ENCODE results near the gene DNAH3. TPM values are rescaled to one million over a fixed set of nuclear protein-coding genes. Genes with fewer than 3 reads are reported as not detected.
"Not testable (repeated sequence)": the region's sequence is repeated elsewhere in the genome, so short reads cannot be mapped to it uniquely, and the experiment has no call there.

DNAH3 gene
- polyA plus RNA-seq, 1 donor: 0.16 TPM

GRCh38 chr16:21005008-21005407 lies 145.6 kb downstream of the DNAH3 start:
- no peak overlapping the region for H3K27ac ChIP-seq (ENCODE audit: low read length)
- H3K36me3 ChIP-seq (ENCODE audit: control insufficient read depth, insufficient read depth, low read length): no peaks in the 10 kb centered on the region
- no peak for DNase-seq
- H3K4me3 ChIP-seq (ENCODE audit: low read length): no peak overlapping the region
- H3K27me3 ChIP-seq (ENCODE audit: control insufficient read depth, insufficient read depth, low read length): peaks cover 2% of the 10 kb centered on the region
- no peaks in the 10 kb centered on the region for H3K4me1 ChIP-seq (ENCODE audit: control insufficient read depth, insufficient read depth, low read length)
- 63% methylated on average over 1 of the region's 1 CpG for WGBS (ENCODE audit: insufficient coverage, low lambda C conversion rate)
- H3K9me3 ChIP-seq (ENCODE audit: control insufficient read depth, low read depth, low read length): no peaks in the 10 kb centered on the region

GRCh38 chr16:21001262-21001661 lies 149.4 kb downstream of the DNAH3 start:
- Histone ChIP-seq H3K4me3 (ENCODE audit: low read length) (no peak overlapping the region), H3K36me3 (ENCODE audit: control insufficient read depth, insufficient read depth, low read length) (no peaks in the 10 kb centered on the region), H3K4me1 (ENCODE audit: control insufficient read depth, insufficient read depth, low read length) (no peaks in the 10 kb centered on the region), H3K27me3 (ENCODE audit: control insufficient read depth, insufficient read depth, low read length) (no peaks in the 10 kb centered on the region), H3K27ac (ENCODE audit: low read length) (no peak overlapping the region), H3K9me3 (ENCODE audit: control insufficient read depth, low read depth, low read length) (no peaks in the 10 kb centered on the region)
- no CpG with 5 or more reads among the region's 3 CpGs for WGBS (ENCODE audit: insufficient coverage, low lambda C conversion rate)
- peak in 1 of 2 donors; percentile 13 for DNase-seq

GRCh38 chr16:20997147-20997546 lies 153.5 kb downstream of the DNAH3 start:
- no peak overlapping the region for H3K4me3 ChIP-seq (ENCODE audit: low read length)
- H3K9me3 ChIP-seq (ENCODE audit: control insufficient read depth, low read depth, low read length): no peaks in the 10 kb centered on the region
- no CpG with 5 or more reads among the region's 5 CpGs for WGBS (ENCODE audit: insufficient coverage, low lambda C conversion rate)
- no peaks in the 10 kb centered on the region for H3K4me1 ChIP-seq (ENCODE audit: control insufficient read depth, insufficient read depth, low read length)
- DNase-seq: no peak
- H3K27me3 ChIP-seq (ENCODE audit: control insufficient read depth, insufficient read depth, low read length): no peaks in the 10 kb centered on the region
- H3K36me3 ChIP-seq (ENCODE audit: control insufficient read depth, insufficient read depth, low read length): no peaks in the 10 kb centered on the region
- no peak overlapping the region for H3K27ac ChIP-seq (ENCODE audit: low read length)

GRCh38 chr16:20995711-20996110 lies 154.9 kb downstream of the DNAH3 start:
- no peaks in the 10 kb centered on the region for H3K36me3 ChIP-seq (ENCODE audit: control insufficient read depth, insufficient read depth, low read length)
- H3K4me1 ChIP-seq (ENCODE audit: control insufficient read depth, insufficient read depth, low read length): no peaks in the 10 kb centered on the region
- H3K4me3 ChIP-seq (ENCODE audit: low read length): no peak overlapping the region
- no peaks in the 10 kb centered on the region for H3K27me3 ChIP-seq (ENCODE audit: control insufficient read depth, insufficient read depth, low read length)
- no peaks in the 10 kb centered on the region for H3K9me3 ChIP-seq (ENCODE audit: control insufficient read depth, low read depth, low read length)
- H3K27ac ChIP-seq (ENCODE audit: low read length): no peak overlapping the region
- 100% methylated on average over 1 of the region's 4 CpGs for WGBS (ENCODE audit: insufficient coverage, low lambda C conversion rate)
- DNase-seq: no peak

- not testable (repeated sequence) for H3K27ac ChIP-seq (ENCODE audit: low read length); H3K9me3 ChIP-seq (ENCODE audit: control insufficient read depth, low read depth, low read length); H3K36me3 ChIP-seq (ENCODE audit: control insufficient read depth, insufficient read depth, low read length); DNase-seq; H3K27me3 ChIP-seq (ENCODE audit: control insufficient read depth, insufficient read depth, low read length); H3K4me1 ChIP-seq (ENCODE audit: control insufficient read depth, insufficient read depth, low read length); H3K4me3 ChIP-seq (ENCODE audit: low read length)
- no CpG with 5 or more reads among the region's 38 CpGs for WGBS (ENCODE audit: insufficient coverage, low lambda C conversion rate)
These were observed 161.1 kb downstream of the DNAH3 start for GRCh38 chr16:20989496-20990070.

- WGBS (ENCODE audit: insufficient coverage, low lambda C conversion rate): no CpG with 5 or more reads among the region's 5 CpGs
These were observed 163.6 kb downstream of the DNAH3 start for GRCh38 chr16:20987049-20987448.

GRCh38 chr16:20984019-20984418 lies 166.6 kb downstream of the DNAH3 start:
- 100% methylated on average over 1 of the region's 6 CpGs for WGBS (ENCODE audit: insufficient coverage, low lambda C conversion rate)

More at GRCh38 chr16:20987049-20987448, 163.6 kb downstream of the DNAH3 start:
- H3K4me3 ChIP-seq (ENCODE audit: low read length): no peak overlapping the region
- no peaks in the 10 kb centered on the region for H3K36me3 ChIP-seq (ENCODE audit: control insufficient read depth, insufficient read depth, low read length)
- H3K9me3 ChIP-seq (ENCODE audit: control insufficient read depth, low read depth, low read length): no peaks in the 10 kb centered on the region
- no peaks in the 10 kb centered on the region for H3K27me3 ChIP-seq (ENCODE audit: control insufficient read depth, insufficient read depth, low read length)
- no peak overlapping the region for H3K27ac ChIP-seq (ENCODE audit: low read length)
- no peaks in the 10 kb centered on the region for H3K4me1 ChIP-seq (ENCODE audit: control insufficient read depth, insufficient read depth, low read length)
- no peak for DNase-seq

GRCh38 chr16:20976576-20976975 lies 174.1 kb downstream of the DNAH3 start:
- H3K36me3 ChIP-seq (ENCODE audit: control insufficient read depth, insufficient read depth, low read length): no peaks in the 10 kb centered on the region
- H3K4me3 ChIP-seq (ENCODE audit: low read length): no peak overlapping the region
- H3K27me3 ChIP-seq (ENCODE audit: control insufficient read depth, insufficient read depth, low read length): no peaks in the 10 kb centered on the region
- 100% methylated on average over 1 of the region's 4 CpGs for WGBS (ENCODE audit: insufficient coverage, low lambda C conversion rate)
- H3K9me3 ChIP-seq (ENCODE audit: control insufficient read depth, low read depth, low read length): no peaks in the 10 kb centered on the region
- no peak overlapping the region for H3K27ac ChIP-seq (ENCODE audit: low read length)
- no peak for DNase-seq
- no peaks in the 10 kb centered on the region for H3K4me1 ChIP-seq (ENCODE audit: control insufficient read depth, insufficient read depth, low read length)

More at GRCh38 chr16:20984019-20984418, 166.6 kb downstream of the DNAH3 start:
- Histone ChIP-seq H3K9me3 (ENCODE audit: control insufficient read depth, low read depth, low read length) (no peaks in the 10 kb centered on the region), H3K4me1 (ENCODE audit: control insufficient read depth, insufficient read depth, low read length) (no peaks in the 10 kb centered on the region), H3K27me3 (ENCODE audit: control insufficient read depth, insufficient read depth, low read length) (no peaks in the 10 kb centered on the region), H3K4me3 (ENCODE audit: low read length) (no peak overlapping the region), H3K27ac (ENCODE audit: low read length) (no peak overlapping the region), H3K36me3 (ENCODE audit: control insufficient read depth, insufficient read depth, low read length) (no peaks in the 10 kb centered on the region)
- no peak for DNase-seq

- not testable (repeated sequence) for H3K4me3 ChIP-seq (ENCODE audit: low read length); H3K9me3 ChIP-seq (ENCODE audit: control insufficient read depth, low read depth, low read length); H3K36me3 ChIP-seq (ENCODE audit: control insufficient read depth, insufficient read depth, low read length); H3K27ac ChIP-seq (ENCODE audit: low read length); H3K27me3 ChIP-seq (ENCODE audit: control insufficient read depth, insufficient read depth, low read length); H3K4me1 ChIP-seq (ENCODE audit: control insufficient read depth, insufficient read depth, low read length); DNase-seq
- WGBS (ENCODE audit: insufficient coverage, low lambda C conversion rate): no CpG with 5 or more reads among the region's 4 CpGs
These were observed 177.4 kb downstream of the DNAH3 start for GRCh38 chr16:20973201-20973600.

GRCh38 chr16:20971401-20971800 lies 179.2 kb downstream of the DNAH3 start:
- Histone ChIP-seq H3K27ac (ENCODE audit: low read length) (no peak overlapping the region), H3K36me3 (ENCODE audit: control insufficient read depth, insufficient read depth, low read length) (no peaks in the 10 kb centered on the region), H3K27me3 (ENCODE audit: control insufficient read depth, insufficient read depth, low read length) (no peaks in the 10 kb centered on the region), H3K9me3 (ENCODE audit: control insufficient read depth, low read depth, low read length) (no peaks in the 10 kb centered on the region), H3K4me1 (ENCODE audit: control insufficient read depth, insufficient read depth, low read length) (no peaks in the 10 kb centered on the region), H3K4me3 (ENCODE audit: low read length) (no peak overlapping the region)
- no peak for DNase-seq
- WGBS (ENCODE audit: insufficient coverage, low lambda C conversion rate): 100% methylated on average over 1 of the region's 8 CpGs

GRCh38 chr16:20969386-20969785 lies 181.3 kb downstream of the DNAH3 start:
- no peak for DNase-seq
- H3K9me3 ChIP-seq (ENCODE audit: control insufficient read depth, low read depth, low read length): no peaks in the 10 kb centered on the region
- H3K36me3 ChIP-seq (ENCODE audit: control insufficient read depth, insufficient read depth, low read length): no peaks in the 10 kb centered on the region
- H3K27ac ChIP-seq (ENCODE audit: low read length): no peak overlapping the region
- no peaks in the 10 kb centered on the region for H3K27me3 ChIP-seq (ENCODE audit: control insufficient read depth, insufficient read depth, low read length)
- no CpG with 5 or more reads among the region's 5 CpGs for WGBS (ENCODE audit: insufficient coverage, low lambda C conversion rate)
- H3K4me3 ChIP-seq (ENCODE audit: low read length): no peak overlapping the region
- H3K4me1 ChIP-seq (ENCODE audit: control insufficient read depth, insufficient read depth, low read length): no peaks in the 10 kb centered on the region

Measured in large intestine (tissue), 3 donors.